ENCODE data around the gene CACNA1C. TPM values are rescaled to one million over a fixed set of nuclear protein-coding genes. Genes with fewer than 3 reads are reported as not detected.

CACNA1C gene
- total and polyA plus RNA-seq, 2 of the 4 experiments (the other 2 are of a cell fraction): 1.6 to 2.6 TPM

DNA sequence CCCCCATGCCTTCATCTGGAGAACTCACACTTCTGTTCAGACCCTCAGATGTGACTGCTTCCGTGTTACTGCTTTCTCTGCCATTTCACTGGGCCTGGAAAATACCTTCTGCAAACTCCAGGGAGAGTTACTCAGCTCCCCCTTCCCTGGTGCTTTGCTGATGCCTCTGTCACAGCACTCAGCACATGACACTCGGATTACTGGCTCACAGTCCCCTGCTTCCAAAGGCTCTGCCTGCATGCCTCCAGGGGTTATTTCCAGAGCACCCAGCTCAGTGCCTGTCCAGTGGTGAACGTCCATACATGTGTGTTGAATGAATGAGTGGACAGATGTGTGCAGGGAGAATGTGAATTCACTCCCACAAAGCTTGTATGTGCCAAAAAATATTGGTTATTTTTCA, 504.8 kb downstream of the CACNA1C start:
- no peaks in the 10 kb centered on the region for H3K79me1 ChIP-seq (ENCODE audit: low read depth in 1 of 2, low read length in 2 of 2)
- no peak overlapping the region for H2BK20ac ChIP-seq (ENCODE audit: low read depth, low read length)
- BruUV-seq (replicated peaks): no TSS peak
- H3K4me3 ChIP-seq (ENCODE audit: insufficient read depth, low read depth, low read length): no peak overlapping the region
- H3K9me1 ChIP-seq (ENCODE audit: insufficient read depth, low read length): no peaks in the 10 kb centered on the region
- no peak overlapping the region for H3K27ac ChIP-seq (ENCODE audit: insufficient read depth, low read length)
- DNase-seq (no peak), ATAC-seq (ENCODE audit: low read depth) (no peak)
- in situ Hi-C loops (cut with MboI; ENCODE audit: low sequenced_read_pairs): no loop called here
- H4K20me1 ChIP-seq (ENCODE audit: insufficient read depth, low read length): no peaks in the 10 kb centered on the region
- H2AFZ ChIP-seq (replicated peaks; ENCODE audit: low read length, poor library complexity): no peak overlapping the region
- H4K8ac ChIP-seq (ENCODE audit: low read depth in 2 of 2, low read length in 2 of 2): no peak overlapping the region
- no peak overlapping the region for H3K14ac ChIP-seq (replicated peaks; ENCODE audit: low read depth, low read length)
- H3K36me3 ChIP-seq (ENCODE audit: control insufficient read depth, insufficient read depth, low read length): peaks cover 20% of the 10 kb centered on the region
- H2BK15ac ChIP-seq (ENCODE audit: low read depth, low read length): no peak overlapping the region
- no peak overlapping the region for H3K4ac ChIP-seq (ENCODE audit: low read depth, low read length)
- H4K5ac ChIP-seq (ENCODE audit: low read depth, low read length): no peak overlapping the region
- POLR2A ChIA-PET (ENCODE audit: unreplicated experiment): no interaction called here
- no peak overlapping the region for H2AK5ac ChIP-seq (ENCODE audit: low read depth, low read length)
- no peaks in the 10 kb centered on the region for H3K9me3 ChIP-seq (ENCODE audit: control insufficient read depth, insufficient read depth, low read length)
- no peak overlapping the region for H3K23ac ChIP-seq (ENCODE audit: low read depth, low read length)
- H2AK9ac ChIP-seq (replicated peaks; ENCODE audit: low read depth, low read length, poor library complexity): no peak overlapping the region
- H3K27me3 ChIP-seq (ENCODE audit: control insufficient read depth, insufficient read depth, low read length): no peaks in the 10 kb centered on the region
- H3K9ac ChIP-seq (ENCODE audit: low read depth, low read length): no peak overlapping the region
- intact Hi-C loops (cut with micrococcal nuclease): no loop called here
- H2BK120ac ChIP-seq (ENCODE audit: low read depth, low read length): no peak overlapping the region
- H3K18ac ChIP-seq (ENCODE audit: low read depth, low read length): no peak overlapping the region
- TF ChIP-seq SMC3 (IDR thresholded peaks at IDR 0.05; ENCODE audit: low read depth, low read length): no peak
- TF ChIP-seq, protein P1, sequence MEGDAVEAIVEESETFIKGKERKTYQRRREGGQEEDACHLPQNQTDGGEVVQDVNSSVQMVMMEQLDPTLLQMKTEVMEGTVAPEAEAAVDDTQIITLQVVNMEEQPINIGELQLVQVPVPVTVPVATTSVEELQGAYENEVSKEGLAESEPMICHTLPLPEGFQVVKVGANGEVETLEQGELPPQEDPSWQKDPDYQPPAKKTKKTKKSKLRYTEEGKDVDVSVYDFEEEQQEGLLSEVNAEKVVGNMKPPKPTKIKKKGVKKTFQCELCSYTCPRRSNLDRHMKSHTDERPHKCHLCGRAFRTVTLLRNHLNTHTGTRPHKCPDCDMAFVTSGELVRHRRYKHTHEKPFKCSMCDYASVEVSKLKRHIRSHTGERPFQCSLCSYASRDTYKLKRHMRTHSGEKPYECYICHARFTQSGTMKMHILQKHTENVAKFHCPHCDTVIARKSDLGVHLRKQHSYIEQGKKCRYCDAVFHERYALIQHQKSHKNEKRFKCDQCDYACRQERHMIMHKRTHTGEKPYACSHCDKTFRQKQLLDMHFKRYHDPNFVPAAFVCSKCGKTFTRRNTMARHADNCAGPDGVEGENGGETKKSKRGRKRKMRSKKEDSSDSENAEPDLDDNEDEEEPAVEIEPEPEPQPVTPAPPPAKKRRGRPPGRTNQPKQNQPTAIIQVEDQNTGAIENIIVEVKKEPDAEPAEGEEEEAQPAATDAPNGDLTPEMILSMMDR (conservative IDR thresholded peaks at IDR 0.05; ENCODE audit: low read depth, low read length): no peak
- no peak for TF ChIP-seq RAD21 (IDR thresholded peaks at IDR 0.05; ENCODE audit: low read length)
- no peak for TF ChIP-seq MAFK (IDR thresholded peaks at IDR 0.05; ENCODE audit: low read depth, low read length)
- TF ChIP-seq, protein P2, sequence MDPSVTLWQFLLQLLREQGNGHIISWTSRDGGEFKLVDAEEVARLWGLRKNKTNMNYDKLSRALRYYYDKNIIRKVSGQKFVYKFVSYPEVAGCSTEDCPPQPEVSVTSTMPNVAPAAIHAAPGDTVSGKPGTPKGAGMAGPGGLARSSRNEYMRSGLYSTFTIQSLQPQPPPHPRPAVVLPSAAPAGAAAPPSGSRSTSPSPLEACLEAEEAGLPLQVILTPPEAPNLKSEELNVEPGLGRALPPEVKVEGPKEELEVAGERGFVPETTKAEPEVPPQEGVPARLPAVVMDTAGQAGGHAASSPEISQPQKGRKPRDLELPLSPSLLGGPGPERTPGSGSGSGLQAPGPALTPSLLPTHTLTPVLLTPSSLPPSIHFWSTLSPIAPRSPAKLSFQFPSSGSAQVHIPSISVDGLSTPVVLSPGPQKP (IDR thresholded peaks at IDR 0.05; ENCODE audit: borderline replicate concordance, low read depth, low read length): no peak
- no peak for TF ChIP-seq FOS (IDR thresholded peaks at IDR 0.05; ENCODE audit: low read depth, low read length)
- TF ChIP-seq, protein P3, sequence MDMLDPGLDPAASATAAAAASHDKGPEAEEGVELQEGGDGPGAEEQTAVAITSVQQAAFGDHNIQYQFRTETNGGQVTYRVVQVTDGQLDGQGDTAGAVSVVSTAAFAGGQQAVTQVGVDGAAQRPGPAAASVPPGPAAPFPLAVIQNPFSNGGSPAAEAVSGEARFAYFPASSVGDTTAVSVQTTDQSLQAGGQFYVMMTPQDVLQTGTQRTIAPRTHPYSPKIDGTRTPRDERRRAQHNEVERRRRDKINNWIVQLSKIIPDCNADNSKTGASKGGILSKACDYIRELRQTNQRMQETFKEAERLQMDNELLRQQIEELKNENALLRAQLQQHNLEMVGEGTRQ (IDR thresholded peaks at IDR 0.05; ENCODE audit: low read depth, low read length): no peak
- no peak for TF ChIP-seq MAZ (IDR thresholded peaks at IDR 0.05; ENCODE audit: borderline replicate concordance, low read depth, low read length)
- TF ChIP-seq RCOR1 (IDR thresholded peaks at IDR 0.05; ENCODE audit: insufficient replicate concordance, low read length): no peak
- TF ChIP-seq RFX5 (IDR thresholded peaks at IDR 0.05; ENCODE audit: low read depth, low read length): no peak
- no peak for TF ChIP-seq POLR2A (IDR thresholded peaks at IDR 0.05; ENCODE audit: low read depth, low read length)
- TF ChIP-seq NFE2L2 (IDR thresholded peaks at IDR 0.05; ENCODE audit: low read depth, low read length): no peak
- no peak for TF ChIP-seq BHLHE40 (IDR thresholded peaks at IDR 0.05; ENCODE audit: low read depth, low read length)
- no peak for TF ChIP-seq CHD1 (IDR thresholded peaks at IDR 0.05; ENCODE audit: low read depth, low read length)
- no peak for TF ChIP-seq MXI1 (IDR thresholded peaks at IDR 0.05; ENCODE audit: borderline replicate concordance, low read depth, low read length)
- no peak for TF ChIP-seq CEBPB (IDR thresholded peaks at IDR 0.05; ENCODE audit: low read depth, low read length)
- no peak overlapping the region for H3K4me2 ChIP-seq (ENCODE audit: low read depth, low read length)
- whole genome bisulfite sequencing, 2 experiments (ENCODE audit: extremely low coverage in 2 of 2, insufficient read length in 1 of 2): 71% methylated on average over 1 of the region's 3 CpGs; no CpG with 5 or more reads in 1 of the 2 experiments
- no peak overlapping the region for H4K91ac ChIP-seq (ENCODE audit: insufficient read depth, low read depth, low read length)
- no peak overlapping the region for H3K56ac ChIP-seq (ENCODE audit: extremely low read depth, insufficient read depth, low read length)
- dilution Hi-C loops (cut with HindIII; ENCODE audit: low sequenced_read_pairs, unreplicated experiment): no loop called here
- CTCF ChIA-PET: no interaction called here
- H3K4me1 ChIP-seq (ENCODE audit: control insufficient read depth, insufficient read depth, low read length): 0 out of 2 replicates have a peak, but pooled peaks cover 2% of the 10 kb centered on the region
- no peak overlapping the region for H2BK5ac ChIP-seq (ENCODE audit: low read depth, low read length, poor library complexity, severe bottlenecking)

Measured in IMR-90 (cell line).